BJ (cell line): ENCODE results near the gene LYZL2. TPM values are rescaled to one million over a fixed set of nuclear protein-coding genes. Genes with fewer than 3 reads are reported as not detected.
"Not testable (repeated sequence)": the region's sequence is repeated elsewhere in the genome, so short reads cannot be mapped to it uniquely, and the experiment has no call there.

Experiments
- CTCF ChIA-PET: fragments of 350-600 bp; formaldehyde crosslinking; extraction: SDS; loops from one replicate; lab custom pipeline; 2021; ENCODE audit warnings: antibody characterized with exemption, inconsistent platforms; lab: Yijun Ruan, JAX
- POLR2A ChIA-PET: fragments of 300-600 bp; sonication (Branson Sonifier 250); formaldehyde crosslinking; extraction: SDS; loops from one replicate; lab custom pipeline; 2021; ENCODE audit warnings: antibody characterized with exemption; lab: Charles Lee
- DNase-seq: peaks from one replicate; pipeline ENCODE4 v3.0.0-alpha.2; 2011; ENCODE audit warnings: low read depth
- H3K27me3 ChIP-seq: 2 replicates; pipeline ENCODE4 v1.6.0; 2011; ENCODE audit warnings: low read length; ENCODE audit not compliant: control insufficient read depth, insufficient read depth
- H3K36me3 ChIP-seq: 2 replicates; pipeline ENCODE4 v1.5.1; 2011; ENCODE audit warnings: low read length; ENCODE audit not compliant: control insufficient read depth, insufficient read depth
- H3K4me3 ChIP-seq: 2 replicates; pipeline ENCODE4 v1.5.1; 2011; ENCODE audit warnings: low read depth, mild to moderate bottlenecking, control low read depth, low read length
- polyA plus RNA-seq: library from polyadenylated mRNA; depleted of rRNA; stranded (reverse); fragments of >200 nt; gene quantifications from 2 replicates; pipeline ENCODE4 v1.2.3, GENCODE V29; 2011
- TF ChIP-seq, protein P1 (sequence below): IDR thresholded peaks from 2 replicates; pipeline ENCODE4 v1.5.1; 2011; ENCODE audit warnings: low read depth, mild to moderate bottlenecking, control low read depth, inconsistent platforms, low read length, moderate library complexity; ENCODE audit not compliant: insufficient read depth

LYZL2 gene
- polyA plus RNA-seq, 1 experiment, result not detected

DNA sequence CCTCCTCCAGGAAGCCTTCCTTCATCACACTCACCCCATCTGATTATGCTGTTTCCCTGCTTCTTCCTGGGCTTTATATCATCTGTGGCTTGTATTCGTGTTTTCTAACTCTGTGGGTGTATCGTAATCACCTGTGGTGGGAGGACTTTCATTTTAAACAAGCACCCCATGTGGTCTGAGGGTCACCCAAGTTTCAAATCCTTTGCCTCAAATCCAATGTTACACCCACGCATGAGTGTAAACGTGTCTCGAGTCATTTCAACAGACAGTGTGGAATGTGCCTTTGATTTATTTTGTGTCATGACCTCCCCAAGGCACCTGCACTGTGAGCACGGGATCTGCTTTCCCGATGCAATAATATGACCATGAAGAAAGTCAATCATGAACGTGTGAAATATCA, 17.5 kb upstream of the LYZL2 start:
- POLR2A ChIA-PET, result no interaction called here
- no peaks in the 10 kb centered on the region for H3K27me3 ChIP-seq
- TF ChIP-seq, protein P1, sequence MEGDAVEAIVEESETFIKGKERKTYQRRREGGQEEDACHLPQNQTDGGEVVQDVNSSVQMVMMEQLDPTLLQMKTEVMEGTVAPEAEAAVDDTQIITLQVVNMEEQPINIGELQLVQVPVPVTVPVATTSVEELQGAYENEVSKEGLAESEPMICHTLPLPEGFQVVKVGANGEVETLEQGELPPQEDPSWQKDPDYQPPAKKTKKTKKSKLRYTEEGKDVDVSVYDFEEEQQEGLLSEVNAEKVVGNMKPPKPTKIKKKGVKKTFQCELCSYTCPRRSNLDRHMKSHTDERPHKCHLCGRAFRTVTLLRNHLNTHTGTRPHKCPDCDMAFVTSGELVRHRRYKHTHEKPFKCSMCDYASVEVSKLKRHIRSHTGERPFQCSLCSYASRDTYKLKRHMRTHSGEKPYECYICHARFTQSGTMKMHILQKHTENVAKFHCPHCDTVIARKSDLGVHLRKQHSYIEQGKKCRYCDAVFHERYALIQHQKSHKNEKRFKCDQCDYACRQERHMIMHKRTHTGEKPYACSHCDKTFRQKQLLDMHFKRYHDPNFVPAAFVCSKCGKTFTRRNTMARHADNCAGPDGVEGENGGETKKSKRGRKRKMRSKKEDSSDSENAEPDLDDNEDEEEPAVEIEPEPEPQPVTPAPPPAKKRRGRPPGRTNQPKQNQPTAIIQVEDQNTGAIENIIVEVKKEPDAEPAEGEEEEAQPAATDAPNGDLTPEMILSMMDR, result no peak
- no peak overlapping the region for H3K4me3 ChIP-seq
- H3K36me3 ChIP-seq, result no peaks in the 10 kb centered on the region
- DNase-seq, result no peak
- CTCF ChIA-PET, result interaction anchor here (0.8 to 1.3 kb wide), 2 partner anchors 24 to 65 kb away, joined by 3 read pairs; no protein-coding TSS in a partner anchor

DNA sequence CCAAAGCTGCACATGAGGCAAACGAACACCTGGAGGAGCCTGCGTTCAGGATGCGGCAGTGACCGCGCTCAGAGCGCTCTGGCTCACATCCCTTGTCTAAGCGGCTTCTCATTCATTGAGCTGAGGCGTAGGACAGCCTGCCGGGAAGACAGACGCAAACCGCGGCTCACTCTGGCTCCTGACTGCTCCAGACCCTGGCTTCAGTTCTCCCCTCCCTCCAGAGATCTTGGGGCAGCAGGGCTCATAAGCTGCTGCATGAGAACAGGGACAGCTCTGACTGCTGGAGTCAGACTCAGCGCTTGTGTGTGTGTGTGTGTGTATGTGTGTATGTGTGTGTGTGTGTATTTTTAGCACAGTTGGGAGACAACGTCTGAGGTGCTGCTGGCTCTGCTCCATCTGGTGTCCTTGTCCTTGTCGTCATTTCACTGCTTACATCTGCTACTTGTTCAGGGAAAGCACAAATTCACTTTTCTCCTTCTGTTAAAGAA, 15.8 kb upstream of the LYZL2 start:
- CTCF ChIA-PET, result interaction anchor here (0.6 to 2.4 kb wide), 4 partner anchors 9 to 186 kb away, joined by 3 to 6 read pairs (median 4); no protein-coding TSS in a partner anchor
- Histone ChIP-seq H3K36me3 (no peaks in the 10 kb centered on the region), H3K27me3 (no peaks in the 10 kb centered on the region), H3K4me3 (no peak overlapping the region)
- no peak for DNase-seq
- TF ChIP-seq, protein P1, result no peak
- POLR2A ChIA-PET, result no interaction called here

DNA sequence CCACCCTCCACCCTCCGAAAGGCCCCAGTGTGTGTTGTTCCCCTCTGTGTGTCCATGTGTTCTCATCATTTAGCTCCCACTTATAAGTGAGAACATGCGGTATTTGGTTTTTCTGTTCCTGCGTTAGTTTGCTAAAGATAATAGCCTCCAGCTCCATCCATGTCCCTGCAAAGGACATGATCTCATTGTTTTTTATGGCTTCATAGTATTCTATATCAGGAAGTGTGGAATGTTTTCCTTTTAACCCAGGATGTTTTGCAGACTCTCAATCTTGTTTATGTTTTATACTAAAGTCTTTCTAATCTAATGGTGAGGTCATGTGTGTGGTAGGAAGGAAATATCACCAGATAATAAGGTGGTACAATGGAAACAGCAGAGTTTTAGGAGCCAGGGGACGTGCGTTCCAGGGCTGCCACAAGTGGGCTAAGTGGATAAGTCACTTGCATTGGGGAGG, 14.9 kb upstream of the LYZL2 start:
- H3K36me3 ChIP-seq, POLR2A ChIA-PET, DNase-seq, H3K27me3 ChIP-seq, H3K4me3 ChIP-seq: not testable (repeated sequence)
- CTCF ChIA-PET, result interaction anchor here (0.9 to 2.4 kb wide), 3 partner anchors 9 to 63 kb away, joined by 3 to 6 read pairs (median 3); no protein-coding TSS in a partner anchor

DNA sequence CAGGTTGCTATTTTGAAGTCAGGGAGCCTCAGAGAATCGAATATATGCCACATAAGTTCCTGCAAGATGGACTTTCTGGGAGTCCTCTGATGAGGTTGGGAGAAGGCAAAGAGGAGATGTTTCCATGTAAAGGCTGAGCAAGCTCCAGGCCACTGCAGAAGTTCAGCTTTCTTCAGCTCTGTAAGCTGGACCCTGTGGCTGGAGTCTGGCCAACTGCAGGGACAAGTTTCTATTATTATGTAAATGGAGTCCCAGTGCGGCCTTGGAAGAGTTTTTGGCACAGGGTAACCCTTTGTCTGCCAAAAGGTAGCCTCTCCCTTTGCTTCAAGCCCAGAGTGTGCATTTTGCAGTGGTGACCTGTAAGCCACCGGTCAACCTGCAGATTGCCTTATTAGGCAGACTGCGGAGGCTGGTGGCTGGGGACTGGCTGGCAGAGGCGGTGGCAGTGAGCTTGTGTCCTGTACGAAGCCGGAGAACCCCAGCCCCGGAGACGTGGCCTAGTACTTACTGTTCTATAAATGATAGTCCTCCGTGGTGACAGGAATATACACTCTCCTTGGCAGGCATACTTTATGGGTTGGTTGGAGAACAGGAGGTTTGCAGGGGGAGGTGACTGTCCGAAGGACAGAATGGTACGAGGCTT, 14.1 kb upstream of the LYZL2 start:
- DNase-seq, POLR2A ChIA-PET, H3K4me3 ChIP-seq, H3K36me3 ChIP-seq, H3K27me3 ChIP-seq: not testable (repeated sequence)
- CTCF ChIA-PET, result interaction anchor here (0.9 to 2.4 kb wide), 2 partner anchors 8 to 27 kb away, joined by 3 to 6 read pairs; no protein-coding TSS in a partner anchor

DNA sequence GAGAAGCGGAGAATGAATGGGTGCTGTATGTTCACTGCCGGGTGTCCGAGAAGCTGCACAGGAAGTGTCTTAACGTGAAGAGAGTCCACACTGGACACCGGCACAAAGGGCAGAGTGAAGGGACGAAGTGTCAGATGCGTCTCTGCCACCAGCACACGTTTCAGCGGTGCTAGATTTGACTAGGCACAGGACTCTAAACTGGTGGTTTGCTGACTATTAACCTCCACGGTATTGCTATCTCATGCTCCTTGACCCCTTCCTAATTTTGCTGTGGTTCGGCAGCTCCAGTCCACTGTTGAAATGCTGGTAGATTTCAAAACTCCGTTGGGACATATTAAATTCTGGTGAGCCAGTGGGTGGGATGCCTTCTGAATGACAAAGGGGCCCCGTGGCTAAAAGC, 13.3 kb upstream of the LYZL2 start:
- POLR2A ChIA-PET, CTCF ChIA-PET, H3K27me3 ChIP-seq, H3K36me3 ChIP-seq, DNase-seq, H3K4me3 ChIP-seq: not testable (repeated sequence)

DNA sequence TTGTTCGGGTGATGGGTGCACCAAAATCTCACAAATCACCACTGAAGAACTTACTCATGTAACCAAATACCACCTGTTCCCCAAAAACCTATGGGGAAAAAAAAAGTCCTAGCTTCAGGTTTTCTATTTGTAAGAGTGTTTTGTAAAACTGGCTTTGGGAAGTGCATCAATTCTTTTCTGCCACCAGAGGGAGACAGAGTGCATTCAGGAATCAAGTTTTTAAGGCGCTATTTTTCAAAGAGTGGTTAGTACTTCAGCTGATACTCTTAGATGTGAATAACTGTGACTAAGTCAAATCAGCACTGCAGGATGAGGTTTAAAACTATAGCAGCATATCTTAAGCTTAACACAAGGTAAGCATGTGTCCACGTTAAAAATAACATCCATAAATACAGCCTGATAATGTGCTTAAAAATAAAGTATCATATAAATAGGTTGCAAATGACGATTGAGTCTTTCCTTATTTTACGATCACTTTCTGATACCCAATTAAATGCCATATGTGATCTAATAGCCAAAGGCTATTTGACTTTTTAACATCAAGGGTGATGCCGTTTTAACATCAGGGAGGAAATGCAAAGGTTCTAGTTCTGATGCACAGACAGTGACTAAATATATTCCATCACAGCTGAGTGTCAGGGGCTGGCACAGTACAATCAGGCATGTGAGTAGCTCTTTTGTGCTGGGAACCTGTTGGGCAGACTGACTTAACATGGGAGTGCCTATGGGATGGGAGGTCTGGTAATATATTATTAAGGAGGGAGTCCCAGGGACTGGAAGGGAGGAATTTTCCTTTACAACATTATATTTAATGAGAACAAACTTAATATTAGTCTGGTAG, 10.6 kb upstream of the LYZL2 start:
- POLR2A ChIA-PET, result no interaction called here
- Histone ChIP-seq H3K27me3 (no peaks in the 10 kb centered on the region), H3K4me3 (no peak overlapping the region), H3K36me3 (no peaks in the 10 kb centered on the region)
- peak; percentile 23 for DNase-seq
- TF ChIP-seq, protein P1, result peak; percentile 89
- CTCF ChIA-PET, result interaction anchor here (0.5 to 3.4 kb wide), 24 partner anchors 8 to 1789 kb away, joined by 3 to 14 read pairs (median 4); partner anchors contain the start of gene LYZL2
